Neutrophil (primary cell): ENCODE measurements around the gene DOK4.

ENCODE experiments used
- H3K27ac ChIP-seq: fragments of 200-600 bp; sonication (generic); 2 replicates; pipeline ENCODE4 v1.5.1; 2016; ENCODE audit warnings: mild to moderate bottlenecking, moderate library complexity
- H3K27me3 ChIP-seq: fragments of 200-600 bp; sonication (generic); 2 replicates; pipeline ENCODE4 v1.6.0; 2016; ENCODE audit warnings: mild to moderate bottlenecking
- H3K36me3 ChIP-seq: fragments of 200-600 bp; sonication (generic); 2 replicates; pipeline ENCODE4 v1.5.1; 2017
- H3K4me1 ChIP-seq, 2 experiments: fragments of 200-600 bp in 1 of 2; sonication (generic) in 1 of 2; 1 replicate in 1 of 2; 2 replicates in 1 of 2; pipeline versions ENCODE4 v1.5.1 to v1.6.1; 2013 to 2016; ENCODE audit warnings: low read depth in 1 of 2, low read length in 1 of 2, mild to moderate bottlenecking in 1 of 2, moderate library complexity in 1 of 2; ENCODE audit not compliant: control insufficient read depth in 1 of 2, insufficient read depth in 1 of 2
- H3K4me3 ChIP-seq, 2 experiments: fragments of 200-600 bp in 1 of 2; sonication (generic) in 1 of 2; 1 replicate in 1 of 2; 2 replicates in 1 of 2; pipeline ENCODE4 v1.5.1; 2013 to 2016; ENCODE audit warnings: low read depth in 1 of 2, low read length in 1 of 2, mild to moderate bottlenecking in 1 of 2, moderate library complexity in 1 of 2
- H3K9me3 ChIP-seq: fragments of 200-600 bp; sonication (generic); 2 replicates; pipeline ENCODE4 v1.5.1; 2016
- TF ChIP-seq, protein P1 (sequence below): fragments of 200-600 bp; sonication (generic); IDR thresholded peaks from 2 replicates; pipeline ENCODE4 v1.5.1; 2016; ENCODE audit warnings: antibody characterized with exemption

Gene DOK4

GRCh38 chr16:57513371-57514102, 27.2 kb upstream of the DOK4 start:
- Histone ChIP-seq H3K27ac (no peak overlapping the region), H3K36me3 (no peaks in the 10 kb centered on the region), H3K27me3 (no peaks in the 10 kb centered on the region), H3K4me1 (no peaks in the 10 kb centered on the region), H3K4me3 (no peak overlapping the region), H3K9me3 (no peaks in the 10 kb centered on the region)
- TF ChIP-seq, protein P1, sequence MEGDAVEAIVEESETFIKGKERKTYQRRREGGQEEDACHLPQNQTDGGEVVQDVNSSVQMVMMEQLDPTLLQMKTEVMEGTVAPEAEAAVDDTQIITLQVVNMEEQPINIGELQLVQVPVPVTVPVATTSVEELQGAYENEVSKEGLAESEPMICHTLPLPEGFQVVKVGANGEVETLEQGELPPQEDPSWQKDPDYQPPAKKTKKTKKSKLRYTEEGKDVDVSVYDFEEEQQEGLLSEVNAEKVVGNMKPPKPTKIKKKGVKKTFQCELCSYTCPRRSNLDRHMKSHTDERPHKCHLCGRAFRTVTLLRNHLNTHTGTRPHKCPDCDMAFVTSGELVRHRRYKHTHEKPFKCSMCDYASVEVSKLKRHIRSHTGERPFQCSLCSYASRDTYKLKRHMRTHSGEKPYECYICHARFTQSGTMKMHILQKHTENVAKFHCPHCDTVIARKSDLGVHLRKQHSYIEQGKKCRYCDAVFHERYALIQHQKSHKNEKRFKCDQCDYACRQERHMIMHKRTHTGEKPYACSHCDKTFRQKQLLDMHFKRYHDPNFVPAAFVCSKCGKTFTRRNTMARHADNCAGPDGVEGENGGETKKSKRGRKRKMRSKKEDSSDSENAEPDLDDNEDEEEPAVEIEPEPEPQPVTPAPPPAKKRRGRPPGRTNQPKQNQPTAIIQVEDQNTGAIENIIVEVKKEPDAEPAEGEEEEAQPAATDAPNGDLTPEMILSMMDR = no peak

- H3K36me3 ChIP-seq = no peaks in the 10 kb centered on the region
- H3K27me3 ChIP-seq = no peaks in the 10 kb centered on the region
- TF ChIP-seq, protein P1 = no peak
- H3K27ac ChIP-seq = no peak overlapping the region
- no peak overlapping the region for H3K4me3 ChIP-seq
- H3K9me3 ChIP-seq = no peaks in the 10 kb centered on the region
- no peaks in the 10 kb centered on the region for H3K4me1 ChIP-seq
Observed at GRCh38 chr16:57512296-57513001, 26.2 kb upstream of the DOK4 start.

DNA sequence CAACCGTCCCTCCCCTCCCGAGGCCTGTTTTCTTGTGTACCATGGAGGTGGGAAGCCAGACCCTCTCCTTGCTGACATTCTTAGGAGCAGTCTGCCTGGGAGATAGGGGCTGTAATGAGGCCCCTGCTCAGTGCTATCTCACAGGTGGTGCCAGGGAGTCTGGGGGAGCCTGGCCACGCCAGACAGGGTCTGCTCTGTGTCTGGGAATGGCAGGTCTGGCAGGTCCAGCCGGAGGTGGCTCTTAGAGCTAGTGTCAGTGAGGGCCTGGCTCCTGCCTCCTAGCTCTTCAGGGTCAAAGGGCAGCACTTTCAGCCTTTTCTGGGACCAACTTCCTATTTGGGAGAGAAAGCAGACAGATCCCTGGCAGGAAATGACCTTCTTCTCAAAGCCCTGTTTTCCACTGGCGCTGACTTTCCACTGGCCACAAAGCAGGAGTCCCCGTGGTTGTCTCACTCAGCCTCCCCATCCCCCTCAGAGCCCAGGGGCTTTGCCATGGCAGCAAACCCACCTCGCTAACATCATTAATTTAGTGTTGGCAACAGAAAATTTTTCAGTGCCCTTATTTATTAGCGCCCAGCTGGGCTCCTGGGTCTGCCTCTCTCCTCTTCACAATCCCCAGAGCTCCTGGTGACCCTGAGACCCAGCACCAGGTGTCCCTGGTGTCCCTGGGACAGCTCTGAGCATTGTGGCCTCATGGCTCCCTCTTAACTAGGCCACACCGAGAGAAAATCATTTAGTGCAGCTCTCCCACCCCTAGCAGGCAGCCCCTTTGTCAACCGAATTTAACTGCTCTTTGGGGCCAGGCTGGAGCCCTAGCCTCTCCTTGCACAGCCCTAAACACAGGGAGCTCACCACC, 24.0 kb upstream of the DOK4 start:
- H3K4me3 ChIP-seq = no peak overlapping the region
- H3K4me1 ChIP-seq = no peaks in the 10 kb centered on the region
- TF ChIP-seq, protein P1 = no peak
- H3K27me3 ChIP-seq = no peaks in the 10 kb centered on the region
- H3K27ac ChIP-seq = no peak overlapping the region
- no peaks in the 10 kb centered on the region for H3K9me3 ChIP-seq
- no peaks in the 10 kb centered on the region for H3K36me3 ChIP-seq

DNA sequence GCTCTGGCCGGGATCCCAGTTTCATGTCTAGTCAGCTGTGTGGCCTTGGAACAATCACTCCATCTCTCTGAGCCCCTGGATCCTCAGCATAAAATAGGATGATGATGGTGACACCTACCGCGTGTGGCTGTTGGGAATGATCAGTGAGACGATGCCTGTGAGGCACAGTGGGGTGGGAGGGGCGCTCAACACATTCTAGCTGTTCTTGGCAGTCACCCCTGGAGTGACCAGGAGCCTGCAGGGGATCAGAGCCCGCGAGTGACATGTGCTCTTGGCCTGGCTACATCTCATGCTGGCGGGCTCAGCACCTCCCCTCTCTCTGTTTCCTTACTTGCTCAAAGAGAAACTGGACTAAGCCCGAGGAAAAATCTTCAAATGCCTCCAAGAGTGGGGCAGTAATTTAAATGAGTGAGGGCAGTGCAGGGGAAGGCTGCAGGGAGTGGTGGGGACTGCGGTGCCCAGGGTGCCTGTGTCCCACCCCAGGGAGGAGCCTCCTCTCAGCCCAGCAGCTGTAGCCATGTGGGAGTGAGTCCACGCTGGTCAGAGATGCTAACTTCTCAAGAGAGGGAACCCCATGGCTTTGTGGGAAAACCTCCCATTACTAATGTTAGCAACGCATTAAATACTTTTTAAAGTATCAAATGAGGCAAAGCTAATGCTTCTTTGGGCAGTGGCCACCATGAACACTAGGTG, 23.1 kb upstream of the DOK4 start:
- no peak overlapping the region for H3K4me3 ChIP-seq
- TF ChIP-seq, protein P1 = no peak
- no peaks in the 10 kb centered on the region for H3K4me1 ChIP-seq
- no peaks in the 10 kb centered on the region for H3K27me3 ChIP-seq
- H3K9me3 ChIP-seq = no peaks in the 10 kb centered on the region
- H3K27ac ChIP-seq = no peak overlapping the region
- no peaks in the 10 kb centered on the region for H3K36me3 ChIP-seq

- no peaks in the 10 kb centered on the region for H3K27me3 ChIP-seq
- no peak overlapping the region for H3K27ac ChIP-seq
- H3K4me1 ChIP-seq = no peaks in the 10 kb centered on the region
- no peaks in the 10 kb centered on the region for H3K36me3 ChIP-seq
- H3K4me3 ChIP-seq = no peak overlapping the region
- H3K9me3 ChIP-seq = no peaks in the 10 kb centered on the region
- TF ChIP-seq, protein P1 = no peak
Observed at GRCh38 chr16:57508035-57508425, 21.7 kb upstream of the DOK4 start.
